Liver (tissue), 9 donors: ENCODE measurements around the gene UBFD1. TPM values are rescaled to one million over a fixed set of nuclear protein-coding genes. Genes with fewer than 3 reads are reported as not detected.
"Not testable (repeated sequence)": the region's sequence is repeated elsewhere in the genome, so short reads cannot be mapped to it uniquely, and the experiment has no call there.

Experiments used
- DNase-seq: peaks from one replicate; pipeline ENCODE4 v3.0.0-alpha.2; 2017; ENCODE audit warnings: low spot score
- H3K27ac ChIP-seq, 2 donors: one replicate each; pipeline ENCODE4 v1.7.0; 2013; ENCODE audit warnings: inconsistent platforms in 2 of 2, low read length in 2 of 2, control low read depth in 1 of 2, low read depth in 1 of 2, mild to moderate bottlenecking in 1 of 2
- H3K27me3 ChIP-seq, 4 donors: one replicate each; pipeline versions ENCODE4 v1.6.1 to v1.7.0; 2013; ENCODE audit warnings: low read length in 3 of 4, inconsistent platforms in 1 of 4, mild to moderate bottlenecking in 1 of 4, moderate library complexity in 1 of 4; ENCODE audit not compliant: control insufficient read depth in 4 of 4, insufficient read depth in 4 of 4
- H3K36me3 ChIP-seq, 4 donors: one replicate each; pipeline versions ENCODE4 v1.6.1 to v1.7.0; 2013; ENCODE audit warnings: low read length in 3 of 4, mild to moderate bottlenecking in 3 of 4, low read depth in 1 of 4, moderate library complexity in 1 of 4; ENCODE audit not compliant: control insufficient read depth in 4 of 4, insufficient read depth in 3 of 4
- H3K4me1 ChIP-seq, 4 donors: one replicate each; pipeline versions ENCODE4 v1.6.1 to v1.7.0; 2013; ENCODE audit warnings: low read length in 3 of 4, mild to moderate bottlenecking in 3 of 4, moderate library complexity in 1 of 4; ENCODE audit not compliant: control insufficient read depth in 4 of 4, insufficient read depth in 4 of 4
- H3K4me3 ChIP-seq, 3 donors: one replicate each; pipeline versions ENCODE4 v1.6.1 to v1.7.0; 2013; ENCODE audit warnings: low read length in 3 of 3, control low read depth in 1 of 3, low read depth in 1 of 3, mild to moderate bottlenecking in 1 of 3
- H3K9ac ChIP-seq, 2 donors: one replicate each; pipeline ENCODE4 v1.7.0; 2013; ENCODE audit warnings: low read length in 2 of 2, mild to moderate bottlenecking in 2 of 2, moderate library complexity in 2 of 2, control low read depth in 1 of 2, low read depth in 1 of 2
- H3K9me3 ChIP-seq, 4 donors: one replicate each; pipeline versions ENCODE4 v1.6.1 to v1.7.0; 2013; ENCODE audit warnings: low read length in 3 of 4; ENCODE audit not compliant: control insufficient read depth in 4 of 4
- GABPA ChIP-seq, 2 donors: IDR thresholded peaks in 1 of 2; conservative IDR thresholded peaks in 1 of 2; 2 replicates each; pipeline ENCODE4 v1.6.1; 2016; ENCODE audit warnings: antibody characterized with exemption in 2 of 2, mild to moderate bottlenecking in 1 of 2, moderate library complexity in 1 of 2
- JUND ChIP-seq, 2 donors: IDR thresholded peaks; 2 replicates each; pipeline ENCODE4 v1.6.1; 2016; ENCODE audit warnings: antibody characterized with exemption in 2 of 2
- RAD21 ChIP-seq, 2 donors: IDR thresholded peaks; 2 replicates each; pipeline ENCODE4 v1.6.1; 2016; ENCODE audit warnings: antibody characterized with exemption in 2 of 2, mild to moderate bottlenecking in 2 of 2
- RXRA ChIP-seq, 2 donors: IDR thresholded peaks; 2 replicates each; pipeline ENCODE4 v1.6.1; 2017 to 2018; ENCODE audit warnings: antibody characterized with exemption in 2 of 2, mild to moderate bottlenecking in 1 of 2
- SP1 ChIP-seq: IDR thresholded peaks from 2 replicates; pipeline ENCODE4 v1.6.1; 2018; ENCODE audit warnings: antibody characterized with exemption, mild to moderate bottlenecking
- YY1 ChIP-seq: IDR thresholded peaks from 2 replicates; pipeline ENCODE4 v1.6.1; 2016; ENCODE audit warnings: antibody characterized with exemption, mild to moderate bottlenecking
- WGBS: extraction: QIAGEN DNeasy Blood & Tissue Kit; methylation state at CpG from one replicate; pipeline ENCODE4 v1.1.7; 2013; 5-methylcytosine and 5-hydroxymethylcytosine counted together
- polyA plus RNA-seq, 2 donors: library from polyadenylated mRNA; stranded (reverse) in 1 of 2; unstranded in 1 of 2; fragments of 200-250 nt in 1 of 2; fragments of >200 nt in 1 of 2; fragmentation: Nextera tagmentation in 1 of 2; extraction: Ambion mirVana in 1 of 2; gene quantifications; one replicate each; pipeline versions ENCODE4 v1.2.1 to v1.2.3, GENCODE V29; 2013 to 2015
- total RNA-seq, 2 donors: library from RNA; depleted of rRNA; stranded (reverse); fragments of >200 nt; gene quantifications; one replicate each; pipeline ENCODE4 v1.2.3, GENCODE V29; 2014
- TF ChIP-seq, protein P1 (sequence below): IDR thresholded peaks from 2 replicates; pipeline ENCODE4 v1.6.1; 2016; ENCODE audit warnings: antibody characterized with exemption
- TF ChIP-seq, protein P2 (sequence below): fragments of 150-350 bp; IDR thresholded peaks from 2 replicates; pipeline ENCODE4 v1.5.1; 2017; ENCODE audit warnings: improper control_type of control experiment, low read depth, low read length; ENCODE audit not compliant: missing input control
- donor health status: healthy.
- donor health status: healthy.
- donor health status: healthy.
- donor health status: healthy.
- donor health status: healthy.

UBFD1 gene
- total and polyA plus RNA-seq, 4 donors: 9.2 to 42.4 (median 25.6) TPM

DNA sequence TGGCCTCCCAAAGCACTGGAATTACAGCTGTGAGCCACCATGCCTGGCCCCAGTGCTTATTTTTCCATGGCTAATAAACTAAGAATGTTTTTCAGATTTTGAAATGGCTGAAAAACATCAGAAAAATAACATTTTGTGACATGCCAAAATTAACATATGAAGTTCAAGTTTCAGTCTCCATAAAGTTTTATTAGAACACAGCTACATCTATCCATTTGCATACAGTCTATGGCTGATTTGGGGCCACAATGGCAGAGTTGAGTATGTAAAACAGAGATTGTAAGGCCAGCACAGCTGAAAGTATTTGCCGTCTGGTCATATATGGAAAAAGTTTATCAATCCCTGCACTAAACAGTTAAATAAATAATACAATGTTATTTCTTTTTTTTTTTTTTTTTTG, 52.4 kb downstream of the UBFD1 start:
- H3K4me3 ChIP-seq: no peak overlapping the region
- H3K27me3 ChIP-seq: no peaks in the 10 kb centered on the region
- DNase-seq: no peak
- TF ChIP-seq RAD21 (IDR thresholded peaks at IDR 0.05) (no peak), YY1 (no peak), GABPA (IDR thresholded peaks at IDR 0.05 in 1 of 2, conservative IDR thresholded peaks at IDR 0.05 in 1 of 2) (no peak)
- no peaks in the 10 kb centered on the region for H3K9me3 ChIP-seq
- peaks cover 6 to 28% (median 16%) of the 10 kb centered on the region in 4 donors for H3K36me3 ChIP-seq
- no peak overlapping the region for H3K9ac ChIP-seq
- WGBS: 96% methylated on average over 1 of the region's 1 CpG
- no peak overlapping the region for H3K27ac ChIP-seq
- no peaks in the 10 kb centered on the region for H3K4me1 ChIP-seq

DNA sequence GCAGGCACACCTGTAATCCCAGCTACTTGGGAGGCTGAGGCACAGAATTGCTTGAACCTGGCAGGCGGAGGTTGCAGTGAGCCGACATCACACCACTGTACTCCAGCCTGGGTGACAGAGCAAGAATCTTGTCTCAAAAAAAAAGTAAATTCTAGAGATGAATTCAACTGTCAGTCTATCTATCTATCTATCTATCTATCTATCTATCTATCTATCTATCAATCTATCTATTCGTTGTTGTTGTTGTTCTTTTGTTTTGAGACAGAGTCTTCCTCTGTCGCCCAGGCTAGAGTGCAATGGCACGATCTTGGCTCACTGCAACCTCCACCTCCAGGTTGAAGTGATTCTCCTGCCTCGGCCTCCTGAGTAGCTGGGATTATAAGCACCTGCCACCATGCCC, 53.4 kb downstream of the UBFD1 start:
- WGBS: 99% methylated on average over 6 of the region's 6 CpGs

DNA sequence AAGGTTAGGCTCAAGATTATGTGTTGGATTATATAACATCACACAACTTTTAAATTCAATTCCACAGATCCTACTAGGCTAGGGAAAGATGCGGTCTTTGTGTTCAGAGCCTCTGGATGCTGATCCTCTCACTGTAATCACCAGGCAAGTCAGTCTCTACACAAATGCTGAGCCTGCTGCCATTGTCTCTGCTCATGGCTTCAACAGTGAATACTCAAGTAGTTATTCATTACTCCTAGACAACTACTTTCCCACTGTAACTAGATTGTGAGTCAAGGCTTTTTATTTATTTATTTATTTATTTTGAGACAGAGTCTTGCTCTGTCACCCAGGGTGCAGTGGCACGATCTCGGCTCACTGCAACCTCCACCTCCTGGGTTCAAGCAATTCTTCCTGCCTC, 54.4 kb downstream of the UBFD1 start:
- no peak for TF ChIP-seq GABPA (IDR thresholded peaks at IDR 0.05 in 1 of 2, conservative IDR thresholded peaks at IDR 0.05 in 1 of 2)
- TF ChIP-seq SP1: no peak
- TF ChIP-seq, protein P1, sequence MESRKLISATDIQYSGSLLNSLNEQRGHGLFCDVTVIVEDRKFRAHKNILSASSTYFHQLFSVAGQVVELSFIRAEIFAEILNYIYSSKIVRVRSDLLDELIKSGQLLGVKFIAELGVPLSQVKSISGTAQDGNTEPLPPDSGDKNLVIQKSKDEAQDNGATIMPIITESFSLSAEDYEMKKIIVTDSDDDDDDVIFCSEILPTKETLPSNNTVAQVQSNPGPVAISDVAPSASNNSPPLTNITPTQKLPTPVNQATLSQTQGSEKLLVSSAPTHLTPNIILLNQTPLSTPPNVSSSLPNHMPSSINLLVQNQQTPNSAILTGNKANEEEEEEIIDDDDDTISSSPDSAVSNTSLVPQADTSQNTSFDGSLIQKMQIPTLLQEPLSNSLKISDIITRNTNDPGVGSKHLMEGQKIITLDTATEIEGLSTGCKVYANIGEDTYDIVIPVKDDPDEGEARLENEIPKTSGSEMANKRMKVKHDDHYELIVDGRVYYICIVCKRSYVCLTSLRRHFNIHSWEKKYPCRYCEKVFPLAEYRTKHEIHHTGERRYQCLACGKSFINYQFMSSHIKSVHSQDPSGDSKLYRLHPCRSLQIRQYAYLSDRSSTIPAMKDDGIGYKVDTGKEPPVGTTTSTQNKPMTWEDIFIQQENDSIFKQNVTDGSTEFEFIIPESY: no peak
- no peaks in the 10 kb centered on the region for H3K27me3 ChIP-seq
- no peaks in the 10 kb centered on the region for H3K4me1 ChIP-seq
- 97% methylated on average over 3 of the region's 3 CpGs for WGBS
- H3K36me3 ChIP-seq: peaks cover 6 to 22% (median 11%) of the 10 kb centered on the region in 4 donors
- DNase-seq: no peak
- no peak overlapping the region for H3K27ac ChIP-seq
- H3K4me3 ChIP-seq: no peak overlapping the region
- no peaks in the 10 kb centered on the region for H3K9me3 ChIP-seq
- H3K9ac ChIP-seq: no peak overlapping the region

More for the DNA sequence above, 53.4 kb downstream of the UBFD1 start:
- not testable (repeated sequence) for H3K4me1 ChIP-seq, H3K9ac ChIP-seq, H3K9me3 ChIP-seq, DNase-seq, H3K4me3 ChIP-seq, H3K27ac ChIP-seq, H3K27me3 ChIP-seq
- H3K36me3 ChIP-seq: peaks cover 6 to 23% (median 15%) of the 10 kb centered on the region in 4 donors

DNA sequence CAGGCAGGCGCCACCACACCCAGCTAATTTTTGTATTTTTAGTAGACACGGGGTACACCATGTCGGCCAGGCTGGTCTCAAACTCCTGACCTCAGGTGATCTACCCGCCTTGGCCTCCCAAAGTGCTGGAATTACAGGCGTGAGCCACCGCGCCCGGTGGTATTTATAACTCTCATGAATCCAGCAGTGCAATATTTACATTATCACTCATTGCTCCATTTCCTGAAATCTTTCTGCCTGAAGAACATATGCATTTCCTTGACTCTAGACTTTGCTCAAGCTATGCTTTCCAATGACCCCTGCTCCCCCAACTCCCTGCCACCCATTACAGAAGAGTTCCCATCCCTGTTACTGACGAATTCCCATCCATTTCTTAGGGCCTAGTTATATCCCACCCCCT, 58.3 kb downstream of the UBFD1 start:
- Histone ChIP-seq H3K9me3 (no peaks in the 10 kb centered on the region), H3K27me3 (no peaks in the 10 kb centered on the region), H3K27ac (no peak overlapping the region), H3K4me3 (no peak overlapping the region), H3K4me1 (no peaks in the 10 kb centered on the region), H3K9ac (no peak overlapping the region), H3K36me3 (peaks cover 6 to 36% (median 28%) of the 10 kb centered on the region in 4 donors)
- WGBS: 91% methylated on average over 9 of the region's 9 CpGs
- no peak for DNase-seq
- TF ChIP-seq, protein P2, sequence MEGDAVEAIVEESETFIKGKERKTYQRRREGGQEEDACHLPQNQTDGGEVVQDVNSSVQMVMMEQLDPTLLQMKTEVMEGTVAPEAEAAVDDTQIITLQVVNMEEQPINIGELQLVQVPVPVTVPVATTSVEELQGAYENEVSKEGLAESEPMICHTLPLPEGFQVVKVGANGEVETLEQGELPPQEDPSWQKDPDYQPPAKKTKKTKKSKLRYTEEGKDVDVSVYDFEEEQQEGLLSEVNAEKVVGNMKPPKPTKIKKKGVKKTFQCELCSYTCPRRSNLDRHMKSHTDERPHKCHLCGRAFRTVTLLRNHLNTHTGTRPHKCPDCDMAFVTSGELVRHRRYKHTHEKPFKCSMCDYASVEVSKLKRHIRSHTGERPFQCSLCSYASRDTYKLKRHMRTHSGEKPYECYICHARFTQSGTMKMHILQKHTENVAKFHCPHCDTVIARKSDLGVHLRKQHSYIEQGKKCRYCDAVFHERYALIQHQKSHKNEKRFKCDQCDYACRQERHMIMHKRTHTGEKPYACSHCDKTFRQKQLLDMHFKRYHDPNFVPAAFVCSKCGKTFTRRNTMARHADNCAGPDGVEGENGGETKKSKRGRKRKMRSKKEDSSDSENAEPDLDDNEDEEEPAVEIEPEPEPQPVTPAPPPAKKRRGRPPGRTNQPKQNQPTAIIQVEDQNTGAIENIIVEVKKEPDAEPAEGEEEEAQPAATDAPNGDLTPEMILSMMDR: no peak
- TF ChIP-seq JUND (IDR thresholded peaks at IDR 0.05) (no peak), RXRA (IDR thresholded peaks at IDR 0.05) (no peak)
- TF ChIP-seq, protein P1: no peak
